IPS-15b (cell line): ENCODE data around the gene CD274.
"Not testable (repeated sequence)": the region's sequence is repeated elsewhere in the genome, so short reads cannot be mapped to it uniquely, and the experiment has no call there.

Experiments
- H3K27me3 ChIP-seq: one replicate; pipeline ENCODE4 v1.6.1; 2013; ENCODE audit warnings: low read length; ENCODE audit not compliant: control insufficient read depth, insufficient read depth
- H3K36me3 ChIP-seq: one replicate; pipeline ENCODE4 v1.6.1; 2013; ENCODE audit warnings: low read length; ENCODE audit not compliant: control insufficient read depth, insufficient read depth
- H3K4me1 ChIP-seq: one replicate; pipeline ENCODE4 v1.6.1; 2013; ENCODE audit warnings: mild to moderate bottlenecking, low read length; ENCODE audit not compliant: control insufficient read depth, insufficient read depth
- H3K4me3 ChIP-seq: one replicate; pipeline ENCODE4 v1.5.1; 2013; ENCODE audit warnings: low read depth, low read length
- H3K9ac ChIP-seq: one replicate; pipeline ENCODE4 v1.6.1; 2013; ENCODE audit warnings: low read depth, mild to moderate bottlenecking, low read length
- H3K9me3 ChIP-seq: one replicate; pipeline ENCODE4 v1.6.1; 2013; ENCODE audit warnings: mild to moderate bottlenecking, low read length; ENCODE audit not compliant: control insufficient read depth, insufficient read depth

Gene CD274

GRCh38 chr9:5493679-5494511 is 43.6 kb downstream of the CD274 start:
- Histone ChIP-seq H3K9me3 (no peaks in the 10 kb centered on the region), H3K4me1 (peaks cover 7% of the 10 kb centered on the region), H3K9ac (no peak overlapping the region), H3K4me3 (no peak overlapping the region), H3K36me3 (no peaks in the 10 kb centered on the region), H3K27me3 (no peaks in the 10 kb centered on the region)

DNA sequence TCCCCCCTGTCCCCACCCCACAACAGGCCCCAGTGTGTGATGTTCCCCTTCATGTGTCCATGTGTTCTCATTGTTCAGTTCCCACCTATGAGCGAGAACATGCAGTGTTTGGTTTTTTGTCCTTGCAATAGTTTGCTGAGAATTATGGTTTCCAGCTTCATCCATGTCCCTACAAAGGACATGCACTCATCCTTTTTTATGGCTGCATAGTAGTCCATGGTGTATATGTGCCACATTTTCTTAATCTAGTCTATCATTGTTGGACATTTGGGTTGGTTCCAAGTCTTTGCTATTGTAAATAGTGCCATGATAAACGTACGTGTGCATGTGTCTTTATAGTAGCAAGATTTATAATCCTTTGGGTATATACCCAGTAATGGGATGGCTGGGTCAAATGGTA is 44.4 kb downstream of the CD274 start:
- not testable (repeated sequence) for H3K36me3 ChIP-seq

DNA sequence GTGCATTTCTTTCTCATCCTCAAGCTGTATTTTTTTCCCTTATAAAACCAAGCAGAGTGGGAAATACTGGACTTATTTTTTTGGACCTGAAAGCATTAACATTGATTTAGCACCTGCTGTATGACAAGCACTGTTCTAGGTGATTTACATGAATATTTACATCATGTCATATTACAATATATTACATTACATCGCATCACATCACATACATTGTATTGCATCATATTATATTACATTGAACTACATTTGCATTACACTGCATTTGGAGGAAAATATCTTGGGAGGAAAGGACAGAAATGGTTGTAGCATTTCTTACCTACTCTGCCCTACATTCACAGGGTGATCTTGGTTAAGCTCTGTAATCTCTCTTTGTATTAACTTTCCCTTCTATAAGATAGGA is 48.8 kb downstream of the CD274 start:
- H3K9me3 ChIP-seq, result no peaks in the 10 kb centered on the region
- H3K4me3 ChIP-seq, result no peak overlapping the region
- no peaks in the 10 kb centered on the region for H3K4me1 ChIP-seq
- no peaks in the 10 kb centered on the region for H3K36me3 ChIP-seq
- no peak overlapping the region for H3K9ac ChIP-seq
- H3K27me3 ChIP-seq, result no peaks in the 10 kb centered on the region

More for the DNA sequence above, 44.4 kb downstream of the CD274 start:
- not testable (repeated sequence) for H3K9me3 ChIP-seq, H3K4me3 ChIP-seq, H3K4me1 ChIP-seq, H3K9ac ChIP-seq, H3K27me3 ChIP-seq

GRCh38 chr9:5499889-5500398 is 49.6 kb downstream of the CD274 start:
- no peak overlapping the region for H3K4me3 ChIP-seq
- H3K27me3 ChIP-seq, result no peaks in the 10 kb centered on the region
- H3K9me3 ChIP-seq, result no peaks in the 10 kb centered on the region
- no peaks in the 10 kb centered on the region for H3K36me3 ChIP-seq
- H3K9ac ChIP-seq, result no peak overlapping the region
- H3K4me1 ChIP-seq, result no peaks in the 10 kb centered on the region

- no peaks in the 10 kb centered on the region for H3K4me1 ChIP-seq
- no peaks in the 10 kb centered on the region for H3K36me3 ChIP-seq
- H3K4me3 ChIP-seq, result no peak overlapping the region
- H3K9ac ChIP-seq, result no peak overlapping the region
- H3K9me3 ChIP-seq, result no peaks in the 10 kb centered on the region
- H3K27me3 ChIP-seq, result no peaks in the 10 kb centered on the region
These were observed 50.3 kb downstream of the CD274 start for GRCh38 chr9:5500441-5501235.

- Histone ChIP-seq H3K36me3 (no peaks in the 10 kb centered on the region), H3K9ac (no peak overlapping the region), H3K4me1 (no peaks in the 10 kb centered on the region), H3K9me3 (no peaks in the 10 kb centered on the region), H3K27me3 (no peaks in the 10 kb centered on the region), H3K4me3 (no peak overlapping the region)
These were observed 52.2 kb downstream of the CD274 start for GRCh38 chr9:5502553-5502952.

- Histone ChIP-seq H3K36me3 (no peaks in the 10 kb centered on the region), H3K27me3 (no peaks in the 10 kb centered on the region), H3K4me3 (no peak overlapping the region), H3K4me1 (no peaks in the 10 kb centered on the region), H3K9ac (no peak overlapping the region), H3K9me3 (no peaks in the 10 kb centered on the region)
These were observed 59.2 kb downstream of the CD274 start for GRCh38 chr9:5509573-5509972.

- Histone ChIP-seq H3K36me3 (no peaks in the 10 kb centered on the region), H3K27me3 (no peaks in the 10 kb centered on the region), H3K4me3 (no peak within 1 kb of the TSS), H3K4me1 (no peaks in the 10 kb centered on the region), H3K9me3 (no peaks in the 10 kb centered on the region), H3K9ac (no peak within 1 kb of the TSS)
These were observed 60.1 kb downstream of the CD274 start, which contains the start of gene PDCD1LG2 for GRCh38 chr9:5510360-5510931. Gene PDCD1LG2, plus strand, starts transcription at chr9:5510531. Its CDS starts 12,016 bp downstream, at chr9:5522547.

- Histone ChIP-seq H3K4me1 (no peaks in the 10 kb centered on the region), H3K36me3 (no peaks in the 10 kb centered on the region), H3K9me3 (no peaks in the 10 kb centered on the region), H3K27me3 (no peaks in the 10 kb centered on the region), H3K9ac (no peak overlapping the region), H3K4me3 (no peak overlapping the region)
These were observed 60.6 kb downstream of the CD274 start for GRCh38 chr9:5510989-5511388.

DNA sequence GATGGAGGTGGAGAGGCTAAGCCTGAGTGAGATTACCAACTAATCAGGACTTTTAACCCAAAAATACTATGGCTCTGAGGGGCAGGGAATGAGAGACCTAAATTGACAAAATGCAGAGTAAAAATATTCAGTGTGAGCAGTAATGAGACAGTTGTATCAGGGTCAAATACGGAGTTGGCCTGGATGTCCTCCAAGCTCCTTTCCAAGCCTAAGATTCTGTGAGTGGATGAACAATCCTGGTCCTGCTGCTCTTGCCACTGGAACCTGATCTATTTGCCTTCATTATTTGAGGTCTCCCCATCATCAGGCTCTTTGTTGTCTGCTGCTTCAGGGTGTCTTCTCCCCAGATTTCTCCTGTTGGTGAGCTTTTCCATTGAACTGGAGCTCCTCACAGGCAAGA is 61.1 kb downstream of the CD274 start:
- Histone ChIP-seq H3K4me3 (no peak overlapping the region), H3K9ac (no peak overlapping the region), H3K36me3 (no peaks in the 10 kb centered on the region), H3K27me3 (no peaks in the 10 kb centered on the region), H3K4me1 (no peaks in the 10 kb centered on the region), H3K9me3 (no peaks in the 10 kb centered on the region)

DNA sequence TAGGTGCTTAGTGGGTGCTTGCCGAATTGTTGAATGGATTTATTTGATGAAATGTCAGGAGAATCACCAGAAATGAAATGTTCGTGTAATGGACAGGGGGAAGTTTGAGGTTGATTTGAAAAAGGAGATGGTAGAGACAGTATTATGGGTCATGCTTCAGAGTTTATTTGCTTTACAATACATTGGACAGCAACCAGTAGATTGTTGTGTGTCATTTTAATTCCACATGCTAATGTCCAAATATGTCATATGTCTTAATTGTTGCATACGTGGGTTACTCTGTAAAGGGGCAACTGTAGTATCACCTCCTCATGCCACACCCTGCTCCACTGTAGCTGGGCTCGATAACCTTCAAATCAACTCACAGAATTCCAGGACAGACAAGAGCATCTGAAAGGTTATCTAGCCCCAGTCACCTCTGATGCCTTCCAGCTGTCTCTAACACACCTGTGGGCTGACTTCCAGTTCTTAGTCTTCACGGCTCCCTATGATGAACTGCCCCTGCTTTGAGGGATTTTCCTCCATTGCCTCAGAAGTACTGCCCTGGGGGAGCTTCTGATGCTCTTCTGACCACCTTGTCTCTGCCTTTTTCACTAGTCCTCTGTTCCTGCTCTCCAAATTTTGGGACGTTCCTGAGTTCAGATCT is 61.7 kb downstream of the CD274 start:
- H3K36me3 ChIP-seq, result no peaks in the 10 kb centered on the region
- no peak overlapping the region for H3K4me3 ChIP-seq
- no peaks in the 10 kb centered on the region for H3K4me1 ChIP-seq
- no peaks in the 10 kb centered on the region for H3K9me3 ChIP-seq
- no peaks in the 10 kb centered on the region for H3K27me3 ChIP-seq
- no peak overlapping the region for H3K9ac ChIP-seq
